ENCODE results near the gene ANK2.
"Not testable (repeated sequence)": the region's sequence is repeated elsewhere in the genome, so short reads cannot be mapped to it uniquely, and the experiment has no call there.

ANK2 gene

DNA sequence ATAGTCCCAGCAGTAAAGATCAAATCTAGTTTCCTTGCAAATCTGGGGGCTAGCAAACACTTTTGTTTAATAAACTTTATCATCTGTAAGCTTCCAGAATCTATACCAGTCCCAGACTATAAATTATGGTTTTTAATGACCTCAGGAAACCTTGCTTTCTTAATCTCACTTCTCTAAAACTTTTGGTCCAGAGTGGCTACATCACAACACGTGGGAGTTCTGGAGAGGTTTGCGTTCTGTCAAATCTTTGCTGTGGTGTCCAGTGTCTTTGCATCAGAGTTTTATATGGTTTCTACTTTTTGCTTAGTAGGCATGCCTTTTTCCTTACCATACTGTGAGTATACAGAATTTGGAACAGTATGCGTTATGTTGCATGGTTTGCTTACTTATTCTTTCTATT lies 193.9 kb downstream of the ANK2 start:
- Histone ChIP-seq H3K27ac (ENCODE audit: low read depth, low read length) (no peak overlapping the region), H3K79me2 (ENCODE audit: control insufficient read depth, insufficient read depth, low read length, unreplicated experiment) (no peaks in the 10 kb centered on the region), H3K4me1 (ENCODE audit: control insufficient read depth, insufficient read depth, low read length, unreplicated experiment) (no peaks in the 10 kb centered on the region), H3K27me3 (ENCODE audit: insufficient read depth, low read length) (no peaks in the 10 kb centered on the region), H2AFZ (ENCODE audit: low read length, unreplicated experiment) (no peak overlapping the region), H3K36me3 (ENCODE audit: insufficient read depth, low read length) (no peaks in the 10 kb centered on the region), H3K4me3 (ENCODE audit: low read depth, low read length) (no peak overlapping the region)

DNA sequence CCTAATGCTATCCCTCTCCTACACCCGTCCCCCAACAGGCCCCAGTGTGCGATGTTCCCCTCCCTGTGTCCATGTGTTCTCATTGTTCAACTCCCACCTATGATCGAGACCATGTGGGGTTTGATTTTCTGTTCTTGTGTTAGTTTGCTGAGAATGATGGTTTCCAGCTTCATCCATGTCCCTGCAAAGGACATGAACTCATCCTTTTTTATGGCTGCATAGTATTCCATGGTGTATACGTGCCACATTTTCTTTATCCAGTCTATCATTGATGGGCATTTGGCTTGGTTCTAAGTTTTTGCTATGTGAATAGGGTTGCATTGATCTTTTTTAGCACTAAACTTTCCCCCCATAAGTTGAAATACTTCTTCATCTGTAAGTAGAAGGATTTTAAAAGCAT lies 195.3 kb downstream of the ANK2 start:
- not testable (repeated sequence) for H3K4me3 ChIP-seq (ENCODE audit: low read depth, low read length)

DNA sequence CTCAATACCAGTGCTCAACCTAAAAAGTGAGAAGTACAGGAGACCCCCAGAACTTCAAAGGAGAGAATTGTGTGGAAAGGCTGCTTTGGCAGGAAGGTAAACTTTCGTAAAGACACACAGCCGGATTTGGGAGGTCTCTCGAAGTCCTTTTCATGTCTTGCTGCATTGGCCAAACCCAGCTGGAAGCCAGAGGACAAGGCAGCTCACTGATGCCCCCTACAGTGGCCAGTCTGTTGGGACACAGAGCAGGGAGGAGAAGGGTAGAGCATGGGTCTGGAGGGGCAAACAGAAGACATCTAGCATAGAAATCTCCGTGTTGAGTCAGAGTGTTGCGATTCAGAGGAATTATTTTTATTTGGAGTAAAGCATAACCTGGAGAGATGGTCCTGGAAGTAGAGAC lies 198.9 kb downstream of the ANK2 start:
- no peak overlapping the region for H2AFZ ChIP-seq (ENCODE audit: low read length, unreplicated experiment)
- H3K27ac ChIP-seq (ENCODE audit: low read depth, low read length), result no peak overlapping the region
- no peaks in the 10 kb centered on the region for H3K79me2 ChIP-seq (ENCODE audit: control insufficient read depth, insufficient read depth, low read length, unreplicated experiment)
- no peaks in the 10 kb centered on the region for H3K27me3 ChIP-seq (ENCODE audit: insufficient read depth, low read length)
- H3K4me3 ChIP-seq (ENCODE audit: low read depth, low read length), result no peak overlapping the region
- H3K4me1 ChIP-seq (ENCODE audit: control insufficient read depth, insufficient read depth, low read length, unreplicated experiment), result no peaks in the 10 kb centered on the region
- H3K36me3 ChIP-seq (ENCODE audit: insufficient read depth, low read length), result no peaks in the 10 kb centered on the region

More for the DNA sequence above, 195.3 kb downstream of the ANK2 start:
- not testable (repeated sequence) for H3K27ac ChIP-seq (ENCODE audit: low read depth, low read length); H3K79me2 ChIP-seq (ENCODE audit: control insufficient read depth, insufficient read depth, low read length, unreplicated experiment); H3K36me3 ChIP-seq (ENCODE audit: insufficient read depth, low read length); H3K27me3 ChIP-seq (ENCODE audit: insufficient read depth, low read length); H2AFZ ChIP-seq (ENCODE audit: low read length, unreplicated experiment); H3K4me1 ChIP-seq (ENCODE audit: control insufficient read depth, insufficient read depth, low read length, unreplicated experiment)

DNA sequence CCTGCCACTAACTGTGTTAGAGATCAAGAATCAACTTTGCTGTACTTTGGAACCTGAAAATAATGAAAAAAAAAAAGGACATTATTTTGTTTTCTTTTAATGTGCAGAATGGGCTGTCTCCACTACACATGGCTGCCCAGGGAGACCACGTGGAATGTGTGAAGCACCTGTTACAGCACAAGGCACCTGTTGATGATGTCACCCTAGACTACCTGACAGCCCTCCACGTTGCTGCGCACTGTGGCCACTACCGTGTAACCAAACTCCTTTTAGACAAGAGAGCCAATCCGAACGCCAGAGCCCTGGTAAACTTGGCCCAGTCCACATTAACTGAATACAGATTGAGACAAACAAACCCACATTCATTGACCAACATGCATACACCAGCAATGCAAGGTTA lies 206.2 kb downstream of the ANK2 start:
- no peaks in the 10 kb centered on the region for H3K79me2 ChIP-seq (ENCODE audit: control insufficient read depth, insufficient read depth, low read length, unreplicated experiment)
- no peak overlapping the region for H3K4me3 ChIP-seq (ENCODE audit: low read depth, low read length)
- no peak overlapping the region for H2AFZ ChIP-seq (ENCODE audit: low read length, unreplicated experiment)

DNA sequence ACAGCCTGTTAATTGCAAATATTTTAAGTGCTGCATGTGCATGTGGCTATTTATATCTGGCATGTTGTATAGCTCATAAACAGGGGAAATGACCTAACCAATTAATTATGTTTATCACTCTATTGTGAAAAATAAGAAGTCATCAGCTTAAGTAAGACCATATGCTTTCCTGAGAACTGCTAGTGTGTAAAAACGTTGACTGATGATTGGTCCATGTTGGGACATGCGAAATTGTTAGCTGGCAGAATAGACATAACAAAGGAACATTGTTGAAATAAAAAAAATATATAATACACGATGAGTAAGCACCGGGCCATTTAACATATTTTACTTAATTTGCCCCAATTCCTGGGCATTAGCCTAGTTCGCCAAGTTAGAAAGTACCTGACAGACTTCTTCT lies 207.5 kb downstream of the ANK2 start:
- Histone ChIP-seq H3K4me1 (ENCODE audit: control insufficient read depth, insufficient read depth, low read length, unreplicated experiment) (peaks cover 5% of the 10 kb centered on the region), H3K27me3 (ENCODE audit: insufficient read depth, low read length) (no peaks in the 10 kb centered on the region), H3K4me3 (ENCODE audit: low read depth, low read length) (no peak overlapping the region), H3K79me2 (ENCODE audit: control insufficient read depth, insufficient read depth, low read length, unreplicated experiment) (no peaks in the 10 kb centered on the region), H2AFZ (ENCODE audit: low read length, unreplicated experiment) (no peak overlapping the region), H3K27ac (ENCODE audit: low read depth, low read length) (no peak overlapping the region), H3K36me3 (ENCODE audit: insufficient read depth, low read length) (no peaks in the 10 kb centered on the region)

More for the DNA sequence above, 206.2 kb downstream of the ANK2 start:
- H3K36me3 ChIP-seq (ENCODE audit: insufficient read depth, low read length), result no peaks in the 10 kb centered on the region
- H3K4me1 ChIP-seq (ENCODE audit: control insufficient read depth, insufficient read depth, low read length, unreplicated experiment), result peaks cover under 1% of the 10 kb centered on the region
- no peaks in the 10 kb centered on the region for H3K27me3 ChIP-seq (ENCODE audit: insufficient read depth, low read length)
- no peak overlapping the region for H3K27ac ChIP-seq (ENCODE audit: low read depth, low read length)

DNA sequence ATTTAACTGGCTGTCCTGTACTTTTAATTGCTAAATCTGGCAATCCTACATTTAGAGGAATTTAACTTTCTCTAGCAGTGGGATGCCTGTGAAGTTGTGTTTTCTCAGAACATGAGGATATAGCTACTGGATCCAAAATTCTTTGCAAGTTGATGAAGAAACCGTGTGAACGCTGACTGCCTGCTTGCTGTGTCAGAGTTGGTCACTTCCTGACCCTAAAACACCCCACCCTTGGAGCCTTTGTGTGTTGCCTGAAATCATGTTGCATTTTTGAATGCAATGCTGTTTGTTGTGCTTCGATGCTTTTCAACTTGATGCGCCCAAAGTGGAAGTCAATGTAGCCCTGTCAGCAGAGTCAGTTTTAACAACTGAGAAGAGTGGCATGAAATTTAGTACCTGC lies 211.2 kb downstream of the ANK2 start:
- no peak overlapping the region for H2AFZ ChIP-seq (ENCODE audit: low read length, unreplicated experiment)
- H3K27me3 ChIP-seq (ENCODE audit: insufficient read depth, low read length), result no peaks in the 10 kb centered on the region
- H3K4me1 ChIP-seq (ENCODE audit: control insufficient read depth, insufficient read depth, low read length, unreplicated experiment), result peaks cover 5% of the 10 kb centered on the region
- H3K27ac ChIP-seq (ENCODE audit: low read depth, low read length), result no peak overlapping the region
- no peaks in the 10 kb centered on the region for H3K36me3 ChIP-seq (ENCODE audit: insufficient read depth, low read length)
- no peak overlapping the region for H3K4me3 ChIP-seq (ENCODE audit: low read depth, low read length)
- H3K79me2 ChIP-seq (ENCODE audit: control insufficient read depth, insufficient read depth, low read length, unreplicated experiment), result no peaks in the 10 kb centered on the region

DNA sequence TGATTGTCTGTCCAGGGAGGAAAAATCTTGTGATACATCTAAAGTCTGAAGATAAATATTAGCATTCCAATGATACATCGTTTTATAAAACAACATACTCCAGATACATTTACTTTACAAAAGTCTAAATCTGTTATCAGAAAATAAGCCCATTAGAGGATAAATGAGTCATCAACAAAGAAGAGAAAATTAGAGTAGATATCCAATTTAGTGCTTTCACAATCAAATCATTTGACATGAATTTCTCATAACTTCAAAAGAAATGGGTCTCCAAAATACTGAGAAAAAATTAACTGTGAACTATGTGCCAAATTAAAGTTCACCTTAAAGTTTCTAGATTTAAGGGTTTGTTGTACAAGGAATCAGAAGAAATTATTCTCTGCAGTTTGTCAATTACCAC lies 213.8 kb downstream of the ANK2 start:
- no peaks in the 10 kb centered on the region for H3K79me2 ChIP-seq (ENCODE audit: control insufficient read depth, insufficient read depth, low read length, unreplicated experiment)
- no peaks in the 10 kb centered on the region for H3K27me3 ChIP-seq (ENCODE audit: insufficient read depth, low read length)
- peaks cover 5% of the 10 kb centered on the region for H3K4me1 ChIP-seq (ENCODE audit: control insufficient read depth, insufficient read depth, low read length, unreplicated experiment)
- H3K27ac ChIP-seq (ENCODE audit: low read depth, low read length), result no peak overlapping the region
- no peak overlapping the region for H2AFZ ChIP-seq (ENCODE audit: low read length, unreplicated experiment)
- no peak overlapping the region for H3K4me3 ChIP-seq (ENCODE audit: low read depth, low read length)
- no peaks in the 10 kb centered on the region for H3K36me3 ChIP-seq (ENCODE audit: insufficient read depth, low read length)

DNA sequence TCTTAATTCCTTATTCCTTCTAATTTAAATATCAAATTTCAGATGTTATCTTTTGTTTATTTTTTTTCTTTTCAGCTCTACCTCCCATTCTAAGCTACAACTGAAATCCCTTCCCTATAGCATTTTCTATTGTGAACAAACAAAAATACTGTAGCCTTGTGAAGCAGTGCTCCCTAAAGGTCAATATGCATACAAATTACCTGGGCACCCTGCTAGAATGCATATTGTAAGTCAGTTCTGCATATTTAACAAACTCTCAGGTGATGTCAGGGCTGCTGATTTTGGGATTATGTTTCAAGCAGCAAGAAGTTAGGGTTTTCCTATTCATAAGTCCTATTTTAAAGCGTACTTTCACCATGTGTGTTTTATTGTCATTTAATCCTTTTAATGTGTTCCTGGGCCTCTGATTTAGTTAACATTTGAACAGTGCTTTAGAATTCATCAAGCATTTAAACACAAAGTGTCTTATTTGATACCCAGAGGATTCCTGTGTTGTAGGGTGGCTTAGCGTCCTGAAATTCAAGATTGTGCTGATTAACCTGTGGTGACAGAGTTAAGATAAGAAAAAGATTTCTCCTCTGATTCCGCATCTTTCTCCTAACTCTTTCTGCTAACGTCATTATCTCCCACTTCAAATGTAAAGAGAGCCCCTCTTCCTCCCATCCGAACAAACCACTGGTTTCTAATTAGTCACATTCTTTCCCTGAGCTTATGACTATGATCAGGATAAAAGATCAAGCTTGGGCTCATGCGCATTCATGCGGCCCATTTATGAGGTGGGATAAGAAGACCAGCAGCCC lies 221.3 kb downstream of the ANK2 start:
- Histone ChIP-seq H3K79me2 (ENCODE audit: control insufficient read depth, insufficient read depth, low read length, unreplicated experiment) (no peaks in the 10 kb centered on the region), H3K4me3 (ENCODE audit: low read depth, low read length) (no peak overlapping the region)

DNA sequence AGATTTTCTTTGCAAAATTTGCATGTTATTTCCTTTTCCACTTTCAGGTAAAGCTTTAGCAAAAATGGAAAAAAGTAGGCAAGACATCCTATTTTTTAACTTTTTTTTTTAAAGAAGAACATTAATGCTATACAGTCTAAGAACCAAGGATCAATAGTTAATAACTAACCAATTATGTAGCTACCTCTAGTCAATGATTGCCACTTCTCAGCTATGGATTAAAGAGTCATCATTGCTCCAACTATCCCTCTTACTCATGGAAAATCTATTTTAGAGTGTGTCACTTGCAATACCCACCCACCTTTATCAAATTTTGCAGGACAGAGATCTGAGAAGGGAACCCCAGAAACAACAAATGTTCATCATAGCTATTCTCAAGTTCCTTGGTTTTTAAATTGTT lies 223.1 kb downstream of the ANK2 start:
- Histone ChIP-seq H3K4me3 (ENCODE audit: low read depth, low read length) (no peak overlapping the region), H3K27ac (ENCODE audit: low read depth, low read length) (no peak overlapping the region), H3K36me3 (ENCODE audit: insufficient read depth, low read length) (no peaks in the 10 kb centered on the region), H2AFZ (ENCODE audit: low read length, unreplicated experiment) (no peak overlapping the region), H3K4me1 (ENCODE audit: control insufficient read depth, insufficient read depth, low read length, unreplicated experiment) (no peaks in the 10 kb centered on the region), H3K27me3 (ENCODE audit: insufficient read depth, low read length) (no peaks in the 10 kb centered on the region), H3K79me2 (ENCODE audit: control insufficient read depth, insufficient read depth, low read length, unreplicated experiment) (no peaks in the 10 kb centered on the region)

More for the DNA sequence above, 221.3 kb downstream of the ANK2 start:
- Histone ChIP-seq H3K36me3 (ENCODE audit: insufficient read depth, low read length) (no peaks in the 10 kb centered on the region), H2AFZ (ENCODE audit: low read length, unreplicated experiment) (no peak overlapping the region), H3K27ac (ENCODE audit: low read depth, low read length) (no peak overlapping the region), H3K27me3 (ENCODE audit: insufficient read depth, low read length) (no peaks in the 10 kb centered on the region), H3K4me1 (ENCODE audit: control insufficient read depth, insufficient read depth, low read length, unreplicated experiment) (no peaks in the 10 kb centered on the region)

DNA sequence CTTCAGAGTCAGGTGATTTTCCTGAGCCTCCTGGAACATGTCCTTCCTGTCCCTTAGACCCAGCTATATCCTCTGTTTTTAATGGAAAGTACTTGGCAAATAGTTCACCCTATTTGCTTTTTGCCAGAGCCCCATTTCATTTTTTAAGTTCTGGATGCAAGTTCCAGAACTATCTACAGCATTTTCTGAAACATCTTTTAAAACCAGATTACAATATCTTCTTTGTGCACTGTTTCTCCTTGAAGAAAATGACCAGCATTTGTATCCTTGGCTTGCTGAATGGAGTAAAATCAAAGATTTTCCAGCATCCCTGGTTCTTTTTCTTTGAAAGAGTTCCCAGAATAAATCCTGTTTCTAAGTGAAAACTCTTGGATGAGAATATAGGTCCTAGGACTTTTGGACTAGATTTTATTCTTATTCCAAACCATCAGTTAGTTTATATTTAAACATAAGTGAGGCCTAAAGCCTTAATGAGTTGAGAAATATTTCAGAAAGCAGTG lies 224.3 kb downstream of the ANK2 start:
- no peak overlapping the region for H2AFZ ChIP-seq (ENCODE audit: low read length, unreplicated experiment)
- no peak overlapping the region for H3K4me3 ChIP-seq (ENCODE audit: low read depth, low read length)
- H3K27me3 ChIP-seq (ENCODE audit: insufficient read depth, low read length), result no peaks in the 10 kb centered on the region
- no peaks in the 10 kb centered on the region for H3K4me1 ChIP-seq (ENCODE audit: control insufficient read depth, insufficient read depth, low read length, unreplicated experiment)
- no peaks in the 10 kb centered on the region for H3K79me2 ChIP-seq (ENCODE audit: control insufficient read depth, insufficient read depth, low read length, unreplicated experiment)
- no peak overlapping the region for H3K27ac ChIP-seq (ENCODE audit: low read depth, low read length)
- no peaks in the 10 kb centered on the region for H3K36me3 ChIP-seq (ENCODE audit: insufficient read depth, low read length)

DNA sequence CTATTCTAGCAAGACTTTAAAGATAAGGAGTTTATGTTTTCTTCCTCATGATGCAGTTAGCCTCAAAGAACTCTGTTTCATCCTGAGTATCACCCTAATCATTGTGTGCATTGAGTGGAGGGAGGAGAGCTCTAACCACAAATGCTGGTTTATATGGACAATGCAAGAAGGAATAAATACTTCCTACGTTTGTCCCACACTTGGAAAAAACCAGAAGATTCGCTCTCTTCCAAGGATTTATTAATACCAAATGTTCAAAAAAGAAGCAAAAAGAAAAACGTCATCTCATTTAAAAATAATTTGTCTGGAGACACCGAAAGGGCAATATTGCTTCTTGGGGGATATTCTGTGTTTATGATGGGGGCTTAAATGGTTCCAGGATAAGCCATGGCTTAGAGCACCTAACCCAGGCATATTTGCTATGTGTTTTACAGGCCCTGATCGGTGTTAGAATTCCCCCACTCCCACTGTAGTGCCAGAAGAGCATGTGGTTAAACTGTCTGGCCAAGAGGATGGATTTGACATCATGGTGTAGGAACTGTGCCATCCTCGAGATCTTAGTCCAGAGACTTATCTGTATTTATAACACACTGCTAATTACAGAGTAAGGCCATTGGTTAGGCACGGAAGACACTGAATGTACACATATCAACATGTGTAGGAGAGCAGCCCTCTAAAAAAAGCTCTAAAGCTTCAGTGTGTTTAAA lies 227.2 kb downstream of the ANK2 start:
- Histone ChIP-seq H3K79me2 (ENCODE audit: control insufficient read depth, insufficient read depth, low read length, unreplicated experiment) (no peaks in the 10 kb centered on the region), H3K27me3 (ENCODE audit: insufficient read depth, low read length) (no peaks in the 10 kb centered on the region), H2AFZ (ENCODE audit: low read length, unreplicated experiment) (no peak overlapping the region), H3K27ac (ENCODE audit: low read depth, low read length) (no peak overlapping the region), H3K4me3 (ENCODE audit: low read depth, low read length) (no peak overlapping the region), H3K36me3 (ENCODE audit: insufficient read depth, low read length) (no peaks in the 10 kb centered on the region), H3K4me1 (ENCODE audit: control insufficient read depth, insufficient read depth, low read length, unreplicated experiment) (no peaks in the 10 kb centered on the region)

Data from ACC112 (cell line).